ENCODE data around the gene TMEM117.

DNA sequence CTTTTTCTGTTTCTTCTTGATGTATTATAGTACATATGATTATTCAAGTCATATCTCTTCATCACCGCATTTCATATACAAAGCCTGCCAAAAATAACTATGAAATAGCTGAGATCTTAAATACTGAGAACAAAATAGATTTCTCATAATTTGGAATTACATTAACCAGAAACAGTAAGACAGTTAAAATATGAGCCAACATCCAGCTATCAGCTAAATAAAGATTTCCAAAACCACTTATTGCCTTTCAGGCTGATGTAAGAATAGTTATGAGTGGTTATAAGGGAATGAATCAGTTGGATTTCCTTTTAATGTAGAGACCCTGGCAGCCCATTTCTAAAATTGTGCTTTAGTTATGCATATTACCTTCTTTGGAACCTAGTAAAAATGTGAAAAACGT is 47.4 kb downstream of the TMEM117 start:
- TF ChIP-seq, protein P1, sequence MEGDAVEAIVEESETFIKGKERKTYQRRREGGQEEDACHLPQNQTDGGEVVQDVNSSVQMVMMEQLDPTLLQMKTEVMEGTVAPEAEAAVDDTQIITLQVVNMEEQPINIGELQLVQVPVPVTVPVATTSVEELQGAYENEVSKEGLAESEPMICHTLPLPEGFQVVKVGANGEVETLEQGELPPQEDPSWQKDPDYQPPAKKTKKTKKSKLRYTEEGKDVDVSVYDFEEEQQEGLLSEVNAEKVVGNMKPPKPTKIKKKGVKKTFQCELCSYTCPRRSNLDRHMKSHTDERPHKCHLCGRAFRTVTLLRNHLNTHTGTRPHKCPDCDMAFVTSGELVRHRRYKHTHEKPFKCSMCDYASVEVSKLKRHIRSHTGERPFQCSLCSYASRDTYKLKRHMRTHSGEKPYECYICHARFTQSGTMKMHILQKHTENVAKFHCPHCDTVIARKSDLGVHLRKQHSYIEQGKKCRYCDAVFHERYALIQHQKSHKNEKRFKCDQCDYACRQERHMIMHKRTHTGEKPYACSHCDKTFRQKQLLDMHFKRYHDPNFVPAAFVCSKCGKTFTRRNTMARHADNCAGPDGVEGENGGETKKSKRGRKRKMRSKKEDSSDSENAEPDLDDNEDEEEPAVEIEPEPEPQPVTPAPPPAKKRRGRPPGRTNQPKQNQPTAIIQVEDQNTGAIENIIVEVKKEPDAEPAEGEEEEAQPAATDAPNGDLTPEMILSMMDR (IDR thresholded peaks at IDR 0.05; ENCODE audit: insufficient read depth, low read depth, low read length), result no peak
- TF ChIP-seq EZH2 (IDR thresholded peaks at IDR 0.05; ENCODE audit: insufficient read depth, low read length), result no peak
